Measurements from ENCODE around the gene NBEA. TPM values are rescaled to one million over a fixed set of nuclear protein-coding genes. Genes with fewer than 3 reads are reported as not detected.

Gene NBEA
- total RNA-seq, 2 experiments from 2014 or later: 0.18 to 0.20 TPM

DNA sequence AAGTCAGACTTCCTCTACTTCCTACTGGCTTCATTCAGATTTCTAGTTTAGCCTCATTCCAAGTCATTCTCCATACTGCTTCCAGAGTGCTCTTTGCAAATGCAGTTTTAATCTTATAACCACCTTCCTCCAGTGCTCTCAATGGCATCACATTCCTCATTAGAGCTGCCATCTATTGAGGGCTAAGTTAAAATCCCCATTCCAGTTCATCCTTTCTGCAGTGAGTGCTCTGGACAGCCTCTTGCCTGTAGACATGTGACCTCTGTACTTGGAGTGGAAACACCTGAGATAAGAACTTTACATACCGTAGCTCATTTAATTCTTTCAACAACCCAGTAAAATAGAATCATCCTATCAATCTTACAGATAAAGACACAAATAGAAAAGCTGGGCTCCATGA lies 592.3 kb downstream of the NBEA start:
- Mint-ChIP-seq H3K4me1 (no peaks in the 10 kb centered on the region), H3K9me3 (no peaks in the 10 kb centered on the region), H3K27me3 (no peaks in the 10 kb centered on the region), H3K27ac (no peak overlapping the region), H3K36me3 (ENCODE audit: low read depth) (no peaks in the 10 kb centered on the region), H3K4me3 (no peak overlapping the region)
- ChIA-PET CTCF (no interaction called here), POLR2A (no interaction called here)
- DNase-seq: no peak

DNA sequence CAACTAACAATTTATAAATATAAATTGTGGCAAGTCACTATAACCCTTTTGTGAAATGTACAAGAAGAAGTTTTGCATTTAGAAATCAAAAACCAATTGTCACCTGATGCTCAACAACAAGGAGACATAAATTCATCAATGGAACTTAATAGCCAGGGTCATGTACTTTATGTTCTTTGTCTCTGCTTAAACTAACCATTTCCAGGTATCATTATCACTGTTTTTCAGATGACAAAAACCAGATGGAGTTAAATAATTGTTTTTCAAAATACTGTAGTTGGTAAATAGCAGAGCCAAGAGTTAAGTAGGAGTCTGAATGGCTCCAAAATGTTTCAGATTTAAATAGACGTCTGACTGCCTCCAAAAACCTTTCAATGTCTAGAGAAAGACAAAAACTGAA lies 606.7 kb downstream of the NBEA start:
- Mint-ChIP-seq H3K9me3 (peaks cover 2% of the 10 kb centered on the region), H3K4me3 (no peak overlapping the region), H3K27me3 (no peaks in the 10 kb centered on the region), H3K4me1 (no peaks in the 10 kb centered on the region), H3K27ac (no peak overlapping the region), H3K36me3 (ENCODE audit: low read depth) (no peaks in the 10 kb centered on the region)
- ChIA-PET CTCF (no interaction called here), POLR2A (no interaction called here)
- no peak for DNase-seq

DNA sequence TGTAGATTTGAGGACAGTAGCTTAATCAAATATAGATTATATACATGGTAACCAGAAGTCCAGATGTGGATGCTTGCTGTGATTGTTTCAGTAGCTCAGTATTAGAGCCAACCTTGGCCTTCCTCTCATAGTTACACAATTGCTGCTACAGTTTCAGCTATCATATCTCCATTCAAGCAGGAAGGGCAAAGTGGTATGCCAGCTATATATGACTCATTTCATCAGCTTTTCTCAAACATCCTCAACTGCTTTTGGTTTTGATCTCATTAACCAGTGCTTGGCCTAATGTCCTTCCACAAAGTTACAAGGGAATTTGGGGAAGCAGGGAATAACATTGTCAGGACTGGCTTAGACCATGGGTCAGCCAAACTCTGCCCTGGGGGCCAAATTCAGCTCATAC lies 607.4 kb downstream of the NBEA start:
- peaks cover 2% of the 10 kb centered on the region for H3K9me3 Mint-ChIP-seq
- ChIA-PET POLR2A (no interaction called here), CTCF (no interaction called here)
- H3K4me1 Mint-ChIP-seq: no peaks in the 10 kb centered on the region
- no peak for DNase-seq
- no peak overlapping the region for H3K27ac Mint-ChIP-seq
- no peaks in the 10 kb centered on the region for H3K36me3 Mint-ChIP-seq (ENCODE audit: low read depth)
- H3K4me3 Mint-ChIP-seq: no peak overlapping the region
- H3K27me3 Mint-ChIP-seq: no peaks in the 10 kb centered on the region

DNA sequence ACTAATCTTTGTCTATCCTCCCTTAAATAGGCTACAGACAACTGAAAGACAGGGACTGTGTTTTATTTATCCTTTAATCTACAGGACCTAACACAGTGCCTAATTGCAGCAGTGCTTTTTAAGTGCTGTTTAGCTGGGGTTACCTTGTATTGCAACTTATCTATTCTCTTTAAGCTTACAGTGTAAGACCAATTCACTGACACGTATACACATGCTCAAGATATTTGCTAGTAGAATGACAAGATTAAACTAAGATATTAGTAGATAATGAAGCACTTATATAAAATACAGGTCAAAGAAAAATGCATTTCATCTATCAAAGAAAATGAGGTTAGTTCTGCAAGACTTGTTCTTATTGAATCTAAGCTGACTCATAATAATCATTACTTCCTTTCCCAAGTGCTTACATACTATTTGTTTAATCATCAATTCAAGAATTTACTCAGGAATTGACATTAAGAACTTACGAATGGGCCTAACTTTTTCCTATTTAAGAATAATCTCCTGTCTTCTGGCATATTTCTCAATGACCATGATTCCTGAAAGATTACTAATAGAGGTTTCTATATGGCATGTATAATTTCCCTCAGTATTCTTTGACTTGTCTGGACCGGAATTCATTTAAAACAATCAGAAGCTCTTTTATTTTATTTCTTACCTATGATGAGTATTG lies 610.2 kb downstream of the NBEA start:
- Mint-ChIP-seq H3K27ac (no peak overlapping the region), H3K9me3 (no peaks in the 10 kb centered on the region), H3K4me3 (no peak overlapping the region), H3K27me3 (no peaks in the 10 kb centered on the region), H3K4me1 (no peaks in the 10 kb centered on the region), H3K36me3 (ENCODE audit: low read depth) (no peaks in the 10 kb centered on the region)
- no peak for DNase-seq
- ChIA-PET POLR2A (no interaction called here), CTCF (no interaction called here)

DNA sequence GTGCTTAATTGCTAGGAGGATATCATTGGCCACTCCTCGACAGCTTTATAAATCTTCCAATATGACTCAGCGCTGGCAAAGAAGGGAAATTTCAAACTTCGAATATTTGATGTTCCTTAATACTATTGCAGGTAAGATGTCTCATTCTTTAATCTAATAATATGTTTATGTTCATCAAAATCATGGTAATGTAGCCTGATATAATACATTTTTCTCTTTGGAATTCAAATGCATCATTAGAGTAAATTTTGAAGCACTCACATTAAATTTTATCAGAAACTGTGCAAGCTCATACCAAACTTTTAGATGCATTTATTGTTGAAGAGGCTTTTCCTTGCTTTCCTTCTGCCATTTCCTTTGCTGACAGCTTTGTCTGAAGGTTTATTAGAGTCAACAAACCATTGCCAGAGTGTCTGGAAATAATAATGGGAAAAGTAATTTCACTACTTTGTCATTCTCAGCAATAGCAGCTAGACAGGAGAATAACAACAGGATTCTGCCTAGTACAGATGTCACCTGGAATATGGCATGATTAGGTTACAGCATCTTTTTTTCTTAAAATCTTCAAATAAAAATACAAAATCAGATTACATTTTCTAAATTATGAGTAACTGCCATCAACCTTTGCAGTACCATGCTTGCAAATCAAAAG lies 613.0 kb downstream of the NBEA start:
- ChIA-PET POLR2A (no interaction called here), CTCF (no interaction called here)
- H3K4me3 Mint-ChIP-seq: no peak overlapping the region

DNA sequence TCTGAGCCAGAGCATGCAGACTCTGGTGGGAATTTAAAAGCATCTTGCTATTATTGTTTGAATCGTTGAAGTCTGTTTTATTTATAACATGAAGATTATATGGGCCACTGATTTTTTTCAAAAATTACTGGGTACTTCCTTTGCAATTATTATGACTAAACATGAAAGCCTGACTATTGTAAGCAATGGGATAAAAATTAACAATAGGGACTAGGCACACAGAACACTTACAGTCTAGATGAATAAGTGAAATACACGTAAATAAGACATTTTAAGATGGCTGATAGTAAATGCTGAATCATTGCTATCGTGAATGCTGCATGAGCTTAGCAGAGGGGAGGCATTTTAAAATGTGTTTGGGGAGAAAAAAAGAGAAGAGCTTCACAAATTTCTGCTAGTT lies 615.4 kb downstream of the NBEA start:
- no peak overlapping the region for H3K4me3 Mint-ChIP-seq
- CTCF ChIA-PET: no interaction called here
- no peaks in the 10 kb centered on the region for H3K36me3 Mint-ChIP-seq (ENCODE audit: low read depth)
- H3K4me1 Mint-ChIP-seq: no peaks in the 10 kb centered on the region
- no peaks in the 10 kb centered on the region for H3K27me3 Mint-ChIP-seq
- POLR2A ChIA-PET: no interaction called here
- DNase-seq: no peak
- H3K27ac Mint-ChIP-seq: no peak overlapping the region
- H3K9me3 Mint-ChIP-seq: no peaks in the 10 kb centered on the region

More for the DNA sequence above, 613.0 kb downstream of the NBEA start:
- no peaks in the 10 kb centered on the region for H3K36me3 Mint-ChIP-seq (ENCODE audit: low read depth)
- no peaks in the 10 kb centered on the region for H3K4me1 Mint-ChIP-seq
- H3K27me3 Mint-ChIP-seq: no peaks in the 10 kb centered on the region
- no peak for DNase-seq
- no peak overlapping the region for H3K27ac Mint-ChIP-seq
- no peaks in the 10 kb centered on the region for H3K9me3 Mint-ChIP-seq

DNA sequence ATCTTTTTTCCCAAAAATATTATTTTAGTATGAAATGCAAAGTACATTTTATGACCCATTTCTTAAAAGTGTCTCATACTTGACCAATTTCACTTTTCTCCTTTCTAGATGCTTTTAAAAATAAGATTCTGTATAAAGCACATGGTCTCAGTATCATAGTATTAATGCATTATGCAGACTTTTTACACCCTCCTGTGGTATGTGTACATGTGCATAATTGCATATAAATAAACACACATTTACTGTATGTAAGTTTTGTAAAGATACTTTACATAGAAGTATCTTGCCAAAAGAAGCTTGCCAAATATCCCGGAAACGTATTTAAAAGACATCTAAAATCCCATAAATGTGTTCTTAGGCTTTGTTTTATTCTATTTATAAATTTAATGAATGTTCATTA lies 619.5 kb downstream of the NBEA start:
- POLR2A ChIA-PET: no interaction called here
- H3K9me3 Mint-ChIP-seq: no peaks in the 10 kb centered on the region
- CTCF ChIA-PET: no interaction called here
- no peak for DNase-seq
- no peaks in the 10 kb centered on the region for H3K36me3 Mint-ChIP-seq (ENCODE audit: low read depth)
- H3K27me3 Mint-ChIP-seq: no peaks in the 10 kb centered on the region
- H3K4me1 Mint-ChIP-seq: no peaks in the 10 kb centered on the region
- no peak overlapping the region for H3K4me3 Mint-ChIP-seq
- no peak overlapping the region for H3K27ac Mint-ChIP-seq

DNA sequence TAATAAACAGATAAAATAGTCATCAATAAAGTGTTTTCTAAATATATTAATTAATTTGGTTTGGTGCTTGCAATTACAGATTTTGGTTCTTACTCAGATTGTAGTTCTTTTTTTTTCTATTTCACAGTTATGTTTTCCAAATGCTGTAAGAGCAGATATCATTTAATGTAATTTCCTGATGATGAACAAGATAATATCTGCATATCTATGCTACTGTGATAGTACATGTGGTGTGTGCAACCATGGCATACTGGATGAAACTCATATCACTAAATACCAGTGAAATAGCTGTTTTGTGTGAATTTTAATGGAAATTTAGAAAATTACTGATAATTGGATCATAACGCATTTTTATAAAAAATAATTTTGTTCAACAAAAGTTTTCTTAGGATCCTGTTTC lies 623.2 kb downstream of the NBEA start:
- no peaks in the 10 kb centered on the region for H3K36me3 Mint-ChIP-seq (ENCODE audit: low read depth)
- H3K4me1 Mint-ChIP-seq: no peaks in the 10 kb centered on the region
- ChIA-PET CTCF (no interaction called here), POLR2A (no interaction called here)
- H3K27ac Mint-ChIP-seq: no peak overlapping the region
- no peak for DNase-seq
- H3K27me3 Mint-ChIP-seq: no peaks in the 10 kb centered on the region
- no peak overlapping the region for H3K4me3 Mint-ChIP-seq
- H3K9me3 Mint-ChIP-seq: no peaks in the 10 kb centered on the region

DNA sequence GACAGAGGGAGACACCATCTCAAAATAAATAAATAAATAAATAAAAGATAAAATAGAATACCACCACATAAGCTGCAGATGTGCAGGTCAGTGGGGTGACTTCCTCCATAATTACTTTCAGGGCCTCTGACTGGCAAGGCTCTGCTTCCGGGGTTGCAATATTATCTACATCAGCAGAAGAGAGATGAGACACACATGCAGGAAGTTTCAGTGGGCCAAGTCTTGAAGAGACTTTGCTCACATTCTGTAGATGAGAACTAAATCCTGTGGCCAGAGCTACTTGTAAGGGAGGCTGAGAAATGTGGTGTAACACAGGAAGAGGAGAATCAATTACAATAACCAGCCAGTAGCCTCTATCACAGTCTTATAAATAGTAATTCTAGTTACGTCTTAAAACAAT lies 624.3 kb downstream of the NBEA start:
- no peak for DNase-seq
- H3K27me3 Mint-ChIP-seq: no peaks in the 10 kb centered on the region
- H3K4me3 Mint-ChIP-seq: no peak overlapping the region
- POLR2A ChIA-PET: no interaction called here
- H3K36me3 Mint-ChIP-seq (ENCODE audit: low read depth): no peaks in the 10 kb centered on the region
- CTCF ChIA-PET: no interaction called here
- no peaks in the 10 kb centered on the region for H3K9me3 Mint-ChIP-seq
- H3K27ac Mint-ChIP-seq: no peak overlapping the region
- no peaks in the 10 kb centered on the region for H3K4me1 Mint-ChIP-seq

DNA sequence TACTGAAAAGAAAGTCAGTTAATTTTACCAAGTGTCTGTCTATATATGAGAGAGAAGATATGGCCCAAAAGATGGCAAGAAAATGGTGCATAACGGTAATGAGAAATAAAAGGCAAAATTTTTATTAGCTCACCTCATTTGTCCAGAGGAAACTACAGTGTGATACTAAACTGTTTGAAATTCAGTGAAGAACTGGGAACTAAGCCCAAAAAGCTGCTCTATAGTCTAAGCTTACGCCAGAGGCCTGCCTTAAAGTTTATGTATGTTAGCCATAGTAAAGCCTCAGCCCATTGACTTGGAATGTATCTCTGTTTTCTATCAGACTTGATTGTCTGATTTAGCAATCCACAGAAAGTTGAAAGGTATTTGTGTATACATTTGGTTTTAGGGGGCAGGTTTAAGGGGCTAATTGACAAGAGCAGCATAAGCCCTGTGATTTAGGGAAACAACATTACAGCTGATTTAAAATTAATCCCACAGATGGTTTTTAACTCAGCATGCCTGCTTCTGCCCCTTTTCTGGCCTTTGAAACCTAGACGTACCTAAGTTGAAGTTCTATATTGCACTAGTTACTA lies 625.4 kb downstream of the NBEA start:
- DNase-seq: no peak
- Mint-ChIP-seq H3K4me3 (no peak overlapping the region), H3K27me3 (no peaks in the 10 kb centered on the region), H3K9me3 (no peaks in the 10 kb centered on the region), H3K27ac (no peak overlapping the region), H3K4me1 (no peaks in the 10 kb centered on the region), H3K36me3 (ENCODE audit: low read depth) (no peaks in the 10 kb centered on the region)
- ChIA-PET CTCF (no interaction called here), POLR2A (no interaction called here)

DNA sequence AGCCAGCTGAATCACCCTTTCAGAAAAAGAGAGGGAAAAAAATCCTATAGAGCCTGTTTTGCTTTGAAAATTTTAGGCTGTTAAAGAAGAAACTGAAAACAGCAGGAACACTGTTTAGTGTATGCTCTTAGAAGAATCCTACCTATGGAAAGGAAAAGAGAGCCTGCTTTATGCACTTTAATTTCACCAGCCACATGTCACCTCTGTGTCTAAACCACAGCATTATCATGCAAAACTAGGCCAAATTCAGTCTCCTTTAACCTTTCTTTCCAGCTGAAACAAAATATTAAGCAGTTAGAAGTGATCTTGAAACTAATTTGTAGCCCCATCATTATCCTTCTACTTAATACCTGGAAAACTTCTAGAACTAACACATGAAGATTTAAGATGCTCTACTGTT lies 631.6 kb downstream of the NBEA start:
- DNase-seq: no peak
- Mint-ChIP-seq H3K27ac (no peak overlapping the region), H3K9me3 (no peaks in the 10 kb centered on the region), H3K36me3 (ENCODE audit: low read depth) (no peaks in the 10 kb centered on the region), H3K4me1 (no peaks in the 10 kb centered on the region), H3K27me3 (no peaks in the 10 kb centered on the region), H3K4me3 (no peak overlapping the region)
- CTCF ChIA-PET: interaction anchor here (0.6 kb wide), 1 partner anchor 13 kb away, joined by 3 read pairs; no protein-coding TSS in a partner anchor
- POLR2A ChIA-PET: no interaction called here

DNA sequence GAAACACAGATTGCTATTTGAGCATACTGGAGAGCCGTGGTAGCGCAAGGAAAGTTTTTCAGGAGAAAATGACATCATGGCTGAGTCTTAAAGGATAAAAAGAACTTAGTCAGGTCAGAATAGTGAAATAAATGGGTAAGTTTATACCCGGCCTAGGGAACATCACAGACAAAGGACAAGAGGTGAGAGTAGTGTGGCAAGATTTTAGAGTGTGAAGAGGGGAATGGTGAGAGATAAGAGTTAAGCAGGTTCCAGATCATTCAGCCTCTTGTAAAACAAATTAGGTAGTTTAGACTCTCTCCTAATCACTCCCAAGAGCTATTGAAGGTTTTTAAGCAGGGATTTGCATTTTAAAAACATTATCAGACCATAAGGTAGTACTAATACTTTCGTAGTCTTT lies 650.4 kb downstream of the NBEA start:
- H3K27ac Mint-ChIP-seq: no peak overlapping the region
- no peaks in the 10 kb centered on the region for H3K9me3 Mint-ChIP-seq
- H3K27me3 Mint-ChIP-seq: no peaks in the 10 kb centered on the region
- ChIA-PET POLR2A (no interaction called here), CTCF (no interaction called here)
- H3K4me1 Mint-ChIP-seq: no peaks in the 10 kb centered on the region
- H3K36me3 Mint-ChIP-seq (ENCODE audit: low read depth): no peaks in the 10 kb centered on the region
- no peak overlapping the region for H3K4me3 Mint-ChIP-seq
- DNase-seq: no peak

DNA sequence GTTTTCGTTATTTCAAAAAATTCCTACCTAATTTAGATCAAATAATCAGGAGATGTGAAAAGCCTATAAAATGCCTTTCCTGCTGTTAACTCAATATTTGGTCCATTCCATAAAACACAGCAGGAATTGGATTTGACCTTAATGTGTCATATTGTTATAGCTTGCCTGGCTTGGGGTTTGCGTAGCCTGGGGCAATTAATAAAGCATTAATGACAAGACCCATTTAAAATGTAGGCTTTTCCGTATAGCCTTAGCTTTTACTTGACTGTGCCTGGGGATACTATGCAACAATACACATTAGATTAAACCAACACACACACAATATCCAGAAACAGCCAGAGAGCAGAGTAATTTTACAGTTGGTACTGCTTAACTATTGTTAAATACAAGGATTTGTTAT lies 651.6 kb downstream of the NBEA start:
- Mint-ChIP-seq H3K27ac (no peak overlapping the region), H3K36me3 (ENCODE audit: low read depth) (no peaks in the 10 kb centered on the region), H3K27me3 (no peaks in the 10 kb centered on the region), H3K9me3 (peaks cover under 1% of the 10 kb centered on the region), H3K4me3 (no peak overlapping the region), H3K4me1 (no peaks in the 10 kb centered on the region)
- ChIA-PET CTCF (no interaction called here), POLR2A (no interaction called here)
- DNase-seq: no peak

DNA sequence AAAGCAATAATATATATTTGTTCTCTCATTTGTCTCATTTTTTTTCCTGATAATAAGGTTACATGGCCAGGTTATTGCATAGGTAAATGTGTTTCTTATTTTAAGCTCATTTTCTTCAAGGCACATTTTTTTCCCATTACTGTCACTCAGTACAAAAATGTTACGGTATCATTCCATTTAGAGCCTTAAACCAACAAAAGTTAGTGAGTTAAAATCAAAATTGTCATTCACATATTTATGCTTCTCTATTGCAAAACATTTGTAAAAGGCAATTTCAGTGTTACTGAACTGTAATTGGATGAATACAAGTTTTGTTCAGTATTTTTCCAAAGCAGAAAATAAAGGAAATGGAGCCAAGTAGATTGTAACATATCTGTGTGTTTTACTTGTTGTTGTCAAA lies 652.0 kb downstream of the NBEA start:
- DNase-seq: no peak
- H3K9me3 Mint-ChIP-seq: peaks cover 2% of the 10 kb centered on the region
- no peaks in the 10 kb centered on the region for H3K36me3 Mint-ChIP-seq (ENCODE audit: low read depth)
- no peaks in the 10 kb centered on the region for H3K4me1 Mint-ChIP-seq
- H3K27ac Mint-ChIP-seq: no peak overlapping the region
- ChIA-PET CTCF (no interaction called here), POLR2A (no interaction called here)
- no peaks in the 10 kb centered on the region for H3K27me3 Mint-ChIP-seq
- no peak overlapping the region for H3K4me3 Mint-ChIP-seq
